NCI-H2107 treated with DMSO at 0.1 percent for 48 hours (cell line): ENCODE results near the gene SLC25A38.

ENCODE experiments used
- DNase-seq: peaks from one replicate; lab custom pipeline; 2025; ENCODE audit not compliant: unreplicated experiment; lab: John Stamatoyannopoulos, UW

Gene SLC25A38

DNA sequence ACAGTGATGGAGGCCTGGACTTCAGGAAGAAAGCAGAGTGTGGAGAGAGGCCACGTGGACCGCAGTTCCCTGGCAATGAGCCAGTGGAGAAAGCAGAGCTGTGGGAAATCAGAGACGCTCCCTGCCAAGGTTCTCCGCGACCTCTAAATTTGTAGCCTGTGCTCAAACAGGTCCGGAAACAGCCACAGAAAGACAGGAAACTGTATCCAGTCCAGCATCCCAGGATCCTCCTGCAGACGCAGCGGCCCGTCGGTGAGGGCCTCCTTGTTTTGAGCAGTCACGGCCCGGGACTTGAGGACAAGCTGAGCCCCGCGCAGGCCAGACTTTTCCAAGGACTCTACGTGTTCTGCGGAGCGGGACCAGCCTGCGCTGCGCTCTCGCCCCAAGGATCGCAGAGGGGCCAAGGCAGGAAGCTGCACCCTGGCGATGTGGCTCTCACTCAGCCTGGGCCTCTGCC lies 45.6 kb downstream of the SLC25A38 start:
- DNase-seq = no peak

DNA sequence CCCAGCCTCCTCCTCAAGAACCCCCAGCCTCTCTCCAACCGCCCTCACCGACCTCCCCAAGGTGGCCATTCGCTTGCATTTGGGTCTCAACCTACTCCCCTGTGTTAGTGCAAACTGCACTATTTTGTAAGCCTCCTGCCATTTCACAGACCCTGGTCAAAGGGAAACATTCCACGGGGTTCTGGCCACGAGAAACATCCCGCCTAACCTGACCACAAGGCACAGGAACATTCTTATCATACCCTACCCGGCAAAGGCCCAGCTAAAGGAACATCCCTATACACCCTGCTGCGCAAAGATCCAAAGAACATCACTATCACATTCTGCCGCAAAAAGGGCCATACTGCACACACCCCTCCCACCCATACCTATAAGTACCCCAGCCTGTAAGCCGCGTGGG lies 46.3 kb downstream of the SLC25A38 start:
- no peak for DNase-seq

DNA sequence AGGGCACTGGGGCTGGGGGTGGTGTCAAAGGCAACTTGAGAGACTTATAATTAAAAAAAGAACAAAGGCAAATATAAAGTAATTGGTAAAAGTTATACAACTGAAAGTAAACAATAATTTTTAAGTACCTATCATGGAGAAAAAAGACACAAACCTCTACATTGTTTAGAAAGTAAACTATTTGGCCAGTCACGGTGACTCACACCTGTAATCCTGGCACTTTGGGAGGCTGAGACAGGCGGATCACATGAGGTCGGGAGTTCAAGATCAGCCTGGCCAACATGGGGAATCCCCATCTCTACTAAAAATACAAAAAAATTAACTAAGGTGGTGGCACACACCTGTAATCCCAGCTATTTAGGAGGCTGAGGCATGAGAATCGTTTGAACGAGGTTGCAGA lies 49.2 kb downstream of the SLC25A38 start:
- DNase-seq = no peak

DNA sequence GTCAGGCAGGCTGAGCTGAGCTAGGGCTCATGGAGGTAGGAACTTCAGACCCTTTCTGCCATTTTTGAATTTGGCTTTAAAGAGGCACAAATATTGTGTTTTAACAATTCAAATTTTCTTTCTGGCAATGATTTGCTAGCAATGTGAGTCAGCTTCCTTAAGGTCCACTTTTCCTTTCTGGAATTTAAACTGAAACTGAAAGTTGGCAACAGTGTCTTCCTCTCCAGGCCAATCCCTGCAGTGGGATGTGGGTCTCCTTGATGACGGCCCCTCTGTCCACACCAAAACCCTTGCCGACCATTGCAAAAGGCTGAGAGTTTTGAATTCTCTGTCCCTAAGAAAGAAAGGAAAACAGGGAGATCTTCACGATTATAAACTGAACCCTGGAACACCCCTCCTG lies 50.5 kb downstream of the SLC25A38 start:
- DNase-seq = no peak

DNA sequence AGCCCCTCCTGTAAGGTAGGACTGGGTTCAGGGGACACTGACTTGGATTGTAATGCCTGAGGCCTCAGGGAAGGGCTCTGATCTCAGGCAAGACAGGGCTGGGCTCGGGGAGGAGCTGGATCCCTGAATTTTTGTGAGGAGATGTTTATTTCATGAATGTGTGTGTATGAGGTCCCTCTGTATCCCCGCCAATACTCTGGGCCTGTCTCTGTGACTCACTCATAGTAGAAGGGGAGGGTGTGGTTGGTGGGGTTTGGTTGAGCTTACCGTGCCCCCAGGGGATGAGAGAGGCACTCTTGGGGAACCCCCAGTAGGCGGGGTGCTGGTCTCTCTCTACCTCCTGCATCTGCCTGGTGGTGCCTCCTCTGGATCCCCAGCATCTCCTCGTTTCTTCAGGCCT lies 51.4 kb downstream of the SLC25A38 start:
- DNase-seq = no peak

DNA sequence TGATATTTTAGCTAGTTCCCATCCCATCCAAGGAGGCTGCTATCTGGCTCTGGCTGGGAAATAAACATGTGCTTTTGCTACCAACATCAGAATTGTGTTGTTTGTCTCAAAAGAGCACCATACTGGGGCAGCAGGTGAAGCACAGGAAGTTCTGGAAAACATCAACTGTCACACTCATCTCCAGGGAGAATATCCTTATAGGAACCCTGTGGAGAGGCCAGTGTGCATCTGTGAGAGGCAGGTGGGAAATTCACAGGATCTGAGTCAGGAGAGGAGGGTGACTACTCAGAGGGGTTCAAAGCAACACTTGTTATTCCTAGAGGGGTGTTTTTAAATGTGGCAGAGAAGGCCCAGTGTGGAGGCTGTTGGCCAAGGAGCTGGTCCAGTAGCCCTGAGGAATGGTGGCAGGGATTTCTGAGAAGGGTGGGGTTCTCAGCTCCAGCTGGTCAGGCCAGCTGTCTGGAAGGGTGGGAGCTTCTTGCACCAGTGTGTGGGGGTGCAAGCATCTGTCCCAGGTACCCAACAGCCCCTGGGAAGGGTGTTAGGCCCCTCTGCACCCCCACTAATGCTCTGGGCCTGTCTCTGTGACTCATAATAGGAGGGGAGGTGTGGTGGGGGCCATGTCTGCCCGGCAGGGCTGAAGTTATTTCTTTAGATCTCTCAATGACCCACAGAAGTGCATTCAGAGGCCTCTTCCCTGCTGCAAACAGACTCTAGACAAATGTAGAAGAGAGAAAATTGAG lies 52.0 kb downstream of the SLC25A38 start:
- DNase-seq = peak; percentile 7

DNA sequence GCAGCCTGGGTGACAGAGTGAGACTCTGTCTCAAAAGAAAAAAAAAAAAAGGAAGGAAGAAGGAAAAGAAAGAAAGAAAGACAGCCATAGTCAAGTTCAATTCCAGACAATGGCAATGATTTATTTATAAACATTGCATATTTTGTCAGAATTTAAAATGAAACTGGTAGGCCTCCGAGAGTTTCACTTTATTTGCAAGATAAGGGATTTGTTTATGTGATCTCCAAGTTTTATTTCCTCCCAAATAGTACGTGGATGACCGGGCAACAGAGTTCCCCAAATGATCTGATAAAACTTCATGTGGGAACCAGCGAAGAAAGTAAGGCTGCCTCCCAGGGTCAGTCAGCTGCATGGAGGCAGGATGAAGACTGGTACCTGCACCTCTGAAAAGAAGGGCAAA lies 55.7 kb downstream of the SLC25A38 start:
- no peak for DNase-seq

DNA sequence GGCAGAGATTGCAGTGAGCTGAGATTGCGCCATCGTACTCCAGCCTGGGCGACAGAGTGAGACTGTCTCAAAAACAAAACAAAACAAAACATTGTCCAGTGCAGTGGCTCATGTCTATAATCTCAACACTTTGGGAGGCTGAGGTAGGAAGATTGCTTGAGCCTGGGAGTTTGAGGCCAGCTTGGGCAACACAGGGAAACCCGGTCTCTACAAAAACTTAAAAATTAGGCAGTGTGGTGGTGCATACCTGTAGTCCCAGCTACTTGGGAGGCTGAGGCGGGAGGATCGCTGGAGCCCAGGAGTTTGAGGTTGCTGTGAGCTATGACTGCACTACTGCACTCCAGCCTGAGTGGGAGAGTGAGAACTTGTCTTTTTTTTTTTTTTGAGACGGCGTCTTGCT lies 57.1 kb downstream of the SLC25A38 start:
- DNase-seq = no peak

DNA sequence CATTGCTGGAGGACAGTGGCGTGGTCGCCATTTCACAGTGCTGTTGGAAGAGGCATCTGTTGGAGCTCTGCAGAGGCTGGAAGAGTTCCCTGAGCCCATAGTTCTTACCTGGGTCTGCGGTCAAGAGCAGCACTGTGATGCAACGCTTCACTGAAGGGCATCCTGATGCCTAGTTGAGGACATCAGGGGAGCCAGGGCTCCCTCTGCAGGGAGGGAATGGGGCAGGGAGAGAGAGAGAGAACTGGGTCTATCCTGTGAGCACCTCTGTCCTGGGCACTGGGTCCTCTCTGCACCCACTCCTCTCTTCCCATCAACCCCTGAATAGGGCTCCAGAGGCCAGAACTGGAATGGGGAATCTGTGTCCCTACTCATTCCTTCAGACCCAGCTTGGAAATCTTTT lies 60.4 kb downstream of the SLC25A38 start:
- DNase-seq = no peak

DNA sequence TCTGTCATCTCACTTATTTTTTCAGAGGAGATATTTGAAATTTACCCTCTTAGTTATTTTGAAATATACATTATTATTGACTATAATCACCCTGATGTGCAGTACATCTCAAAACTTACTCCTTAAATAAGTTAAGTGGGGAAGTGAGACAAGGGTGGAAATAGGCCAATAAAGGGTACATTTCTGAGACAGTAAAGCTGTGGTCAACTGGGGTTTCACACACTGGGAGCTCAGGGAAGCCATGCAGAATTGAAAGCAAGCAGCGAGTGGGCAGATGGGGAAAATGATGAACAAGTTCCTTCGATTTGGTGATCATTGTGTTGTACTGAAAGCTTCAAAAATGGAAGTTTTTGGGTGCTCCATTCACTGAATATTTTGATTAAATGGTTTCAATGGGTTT lies 62.8 kb downstream of the SLC25A38 start:
- DNase-seq = no peak

DNA sequence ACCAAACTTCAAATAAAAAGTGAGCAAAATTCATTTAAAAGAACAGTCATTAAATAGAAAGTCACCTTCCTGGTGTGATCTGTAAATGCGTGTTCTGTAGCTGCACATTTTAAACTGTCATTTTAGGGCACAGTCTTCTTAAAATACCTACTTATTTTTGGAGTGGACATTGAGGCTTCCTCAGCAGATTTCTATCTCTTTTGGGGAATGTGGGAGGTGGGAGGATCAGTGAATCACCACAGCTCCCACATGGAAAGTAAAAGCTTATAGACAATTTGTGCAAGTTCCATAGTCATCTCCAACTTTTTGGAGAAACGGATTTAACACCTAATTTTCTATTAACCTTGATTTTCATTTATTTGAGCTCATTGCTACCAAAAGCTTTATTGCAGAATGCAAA lies 63.3 kb downstream of the SLC25A38 start:
- DNase-seq = no peak
